A673 (cell line): ENCODE data around the gene FSCN2. TPM values are rescaled to one million over a fixed set of nuclear protein-coding genes. Genes with fewer than 3 reads are reported as not detected.

ENCODE experiments used
- BruUV-seq: library from RNA; stranded (reverse); fragments of 400-500 nt; replicated peaks from 2 replicates; lab custom pipeline; 2021; lab: Mats Ljungman, UMichigan
- CTCF ChIA-PET: fragments of 300-600 bp; sonication (Branson Sonifier 250); formaldehyde crosslinking; loops from one replicate; lab custom pipeline; 2022; ENCODE audit warnings: antibody characterized with exemption; lab: Charles Lee
- POLR2A ChIA-PET: fragments of 300-600 bp; sonication (Branson Sonifier 250); formaldehyde crosslinking; loops from one replicate; lab custom pipeline; 2022; ENCODE audit warnings: antibody characterized with exemption; ENCODE audit not compliant: low non-redundant PET; lab: Charles Lee
- DNase-seq: peaks from one replicate; pipeline ENCODE4 v3.0.0-alpha.2; 2015; ENCODE audit warnings: low spot score
- H3K27ac ChIP-seq: fragments of 200-600 bp; sonication (generic); 2 replicates; pipeline ENCODE4 v1.5.1; 2016; ENCODE audit warnings: mixed run types, low read depth, mild to moderate bottlenecking, mixed read lengths, antibody characterized with exemption, low read length; ENCODE audit not compliant: poor library complexity, severe bottlenecking
- H3K27me3 ChIP-seq: fragments of 200-600 bp; sonication (generic); replicated peaks from 2 replicates; pipeline ENCODE4 v1.6.1; 2017; ENCODE audit warnings: mixed run types, low read depth, mild to moderate bottlenecking, mixed read lengths, antibody characterized with exemption, low read length; ENCODE audit not compliant: insufficient read depth, poor library complexity
- H3K36me3 ChIP-seq: fragments of 200-600 bp; sonication (generic); 2 replicates; pipeline ENCODE4 v1.6.1; 2016; ENCODE audit warnings: mixed run types, mild to moderate bottlenecking, mixed read lengths, antibody characterized with exemption, low read length; ENCODE audit not compliant: insufficient read depth, poor library complexity, severe bottlenecking
- H3K4me1 ChIP-seq: fragments of 200-600 bp; sonication (generic); 2 replicates; pipeline ENCODE4 v1.6.1; 2017; ENCODE audit warnings: mixed run types, mild to moderate bottlenecking, mixed read lengths, antibody characterized with exemption, low read length; ENCODE audit not compliant: insufficient read depth, poor library complexity, severe bottlenecking
- H3K4me3 ChIP-seq: fragments of 200-600 bp; sonication (generic); 2 replicates; pipeline ENCODE4 v1.5.1; 2016; ENCODE audit warnings: low read depth, mixed run types, mild to moderate bottlenecking, mixed read lengths, low read length; ENCODE audit not compliant: poor library complexity, severe bottlenecking
- H3K9me3 ChIP-seq: fragments of 200-600 bp; sonication (generic); 2 replicates; pipeline ENCODE4 v1.6.1; 2016; ENCODE audit warnings: mixed run types, low read depth, mild to moderate bottlenecking, mixed read lengths, antibody characterized with exemption, low read length; ENCODE audit not compliant: poor library complexity, severe bottlenecking
- EZH2 ChIP-seq: fragments of 200-600 bp; sonication (generic); IDR thresholded peaks from 2 replicates; pipeline ENCODE4 v1.6.1; 2017; ENCODE audit warnings: borderline replicate concordance, low read depth, mild to moderate bottlenecking, mixed read lengths, antibody characterized with exemption, low read length; ENCODE audit not compliant: poor library complexity, severe bottlenecking
- intact Hi-C: fragments of 100-400 bp; cut with micrococcal nuclease; formaldehyde crosslinking; loops from one replicate; pipeline ENCODE4 v1.10.0; 2022; ENCODE audit not compliant: unreplicated experiment
- total RNA-seq: library from RNA; stranded (reverse); gene quantifications from 2 replicates; pipeline ENCODE4 v1.2.3, GENCODE V29; 2021
- TF ChIP-seq, protein P1 (sequence below): fragments of 300-800, 200-600 bp; sonication (generic); conservative IDR thresholded peaks from 2 replicates; pipeline ENCODE4 v1.5.1; 2017; ENCODE audit warnings: low read depth, mild to moderate bottlenecking, antibody characterized with exemption, low read length, moderate library complexity, mixed read lengths

The FSCN2 gene
- total RNA-seq, 1 experiment from 2014 or later, result 0.26 TPM

- no peaks in the 10 kb centered on the region for H3K27me3 ChIP-seq
- H3K4me1 ChIP-seq, result peaks cover 21% of the 10 kb centered on the region
- intact Hi-C loops, result no loop called here
- peaks cover 52% of the 10 kb centered on the region for H3K36me3 ChIP-seq
- POLR2A ChIA-PET, result no interaction called here
- peak; percentile 47 for DNase-seq
- BruUV-seq, result no TSS peak
- TF ChIP-seq, protein P1, sequence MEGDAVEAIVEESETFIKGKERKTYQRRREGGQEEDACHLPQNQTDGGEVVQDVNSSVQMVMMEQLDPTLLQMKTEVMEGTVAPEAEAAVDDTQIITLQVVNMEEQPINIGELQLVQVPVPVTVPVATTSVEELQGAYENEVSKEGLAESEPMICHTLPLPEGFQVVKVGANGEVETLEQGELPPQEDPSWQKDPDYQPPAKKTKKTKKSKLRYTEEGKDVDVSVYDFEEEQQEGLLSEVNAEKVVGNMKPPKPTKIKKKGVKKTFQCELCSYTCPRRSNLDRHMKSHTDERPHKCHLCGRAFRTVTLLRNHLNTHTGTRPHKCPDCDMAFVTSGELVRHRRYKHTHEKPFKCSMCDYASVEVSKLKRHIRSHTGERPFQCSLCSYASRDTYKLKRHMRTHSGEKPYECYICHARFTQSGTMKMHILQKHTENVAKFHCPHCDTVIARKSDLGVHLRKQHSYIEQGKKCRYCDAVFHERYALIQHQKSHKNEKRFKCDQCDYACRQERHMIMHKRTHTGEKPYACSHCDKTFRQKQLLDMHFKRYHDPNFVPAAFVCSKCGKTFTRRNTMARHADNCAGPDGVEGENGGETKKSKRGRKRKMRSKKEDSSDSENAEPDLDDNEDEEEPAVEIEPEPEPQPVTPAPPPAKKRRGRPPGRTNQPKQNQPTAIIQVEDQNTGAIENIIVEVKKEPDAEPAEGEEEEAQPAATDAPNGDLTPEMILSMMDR, result no peak
- TF ChIP-seq EZH2, result no peak
- H3K27ac ChIP-seq, result peak overlapping the region; percentile 52
- no peaks in the 10 kb centered on the region for H3K9me3 ChIP-seq
- CTCF ChIA-PET, result no interaction called here
- no peak overlapping the region for H3K4me3 ChIP-seq
Observed at GRCh38 chr17:81576621-81577277, 48.6 kb downstream of the FSCN2 start.

DNA sequence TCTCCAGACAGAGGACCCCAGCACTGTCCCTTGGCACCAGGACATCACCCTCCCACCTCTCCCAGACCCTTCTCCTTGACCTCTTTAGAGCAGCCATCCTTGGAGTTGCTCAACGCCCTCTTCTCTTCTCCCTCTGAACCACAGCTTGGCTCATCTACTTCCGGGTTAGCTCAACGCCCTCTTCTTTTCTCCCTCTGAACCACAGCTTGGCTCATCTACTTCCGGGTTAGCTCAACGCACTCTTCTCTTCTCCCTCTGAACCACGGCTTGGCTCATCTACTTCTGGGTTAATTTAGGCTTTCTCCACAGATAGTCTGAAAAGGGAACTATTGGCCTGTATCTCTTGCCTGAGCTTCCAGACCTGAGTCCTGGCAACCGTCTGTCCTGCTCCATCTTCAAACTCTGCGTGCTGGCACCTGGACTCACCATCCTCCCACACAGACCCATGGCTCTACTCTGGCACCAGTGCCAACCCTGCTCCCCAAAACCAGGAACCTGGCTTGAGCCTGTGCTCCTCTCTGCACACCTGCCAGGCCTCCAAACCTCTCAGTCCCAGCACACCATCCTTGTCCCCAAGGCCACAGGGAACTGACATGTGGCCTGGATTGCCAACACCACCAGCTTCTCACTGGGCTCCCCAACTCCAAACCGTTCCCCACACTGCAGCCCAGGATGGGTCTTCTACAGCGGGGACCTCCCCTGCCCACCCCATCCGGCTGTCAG, 49.3 kb downstream of the FSCN2 start:
- Histone ChIP-seq H3K9me3 (no peaks in the 10 kb centered on the region), H3K4me1 (peaks cover 21% of the 10 kb centered on the region), H3K36me3 (peaks cover 58% of the 10 kb centered on the region), H3K4me3 (no peak overlapping the region), H3K27me3 (no peaks in the 10 kb centered on the region), H3K27ac (peak overlapping the region; percentile 52)
- intact Hi-C loops, result no loop called here
- ChIA-PET CTCF (no interaction called here), POLR2A (no interaction called here)
- TF ChIP-seq, protein P1, result no peak
- TF ChIP-seq EZH2, result no peak
- no peak for DNase-seq
- BruUV-seq, result no TSS peak

- intact Hi-C loops, result no loop called here
- Histone ChIP-seq H3K4me3 (no peak overlapping the region), H3K36me3 (peaks cover 58% of the 10 kb centered on the region), H3K27ac (peak overlapping the region; percentile 52), H3K4me1 (peaks cover 21% of the 10 kb centered on the region), H3K9me3 (no peaks in the 10 kb centered on the region), H3K27me3 (no peaks in the 10 kb centered on the region)
- BruUV-seq, result no TSS peak
- no peak for TF ChIP-seq EZH2
- TF ChIP-seq, protein P1, result no peak
- ChIA-PET CTCF (no interaction called here), POLR2A (no interaction called here)
- no peak for DNase-seq
Observed at GRCh38 chr17:81578038-81578441, 49.9 kb downstream of the FSCN2 start.
